Renal cortex interstitium (tissue), 11 donors: ENCODE results near the gene CCDC63. TPM values are rescaled to one million over a fixed set of nuclear protein-coding genes. Genes with fewer than 3 reads are reported as not detected.

ENCODE experiments used
- DNase-seq, 11 donors: peaks; one replicate each; pipeline ENCODE4 v3.0.0-alpha.2; 2013; ENCODE audit warnings: low read depth in 9 of 11, low spot score in 4 of 11; ENCODE audit errors: extremely low read depth in 1 of 11
- polyA plus RNA-seq, 3 donors: library from polyadenylated mRNA; unstranded; fragments of 120-200 nt; gene quantifications; one replicate each; pipeline ENCODE4 v1.2.1, GENCODE V29; 2013; ENCODE audit not compliant: insufficient read length in 3 of 3

CCDC63 gene
- polyA plus RNA-seq, 3 donors, result not detected

- no peak for DNase-seq
These were observed 23.0 kb downstream of the CCDC63 start for GRCh38 chr12:110869803-110870202.

- no peak for DNase-seq
These were observed 25.3 kb downstream of the CCDC63 start for GRCh38 chr12:110872100-110872499.

GRCh38 chr12:110874351-110874750 lies 27.6 kb downstream of the CCDC63 start:
- DNase-seq, result no peak

- no peak for DNase-seq
These were observed 28.0 kb downstream of the CCDC63 start for GRCh38 chr12:110874781-110875180.

- DNase-seq, result no peak
These were observed 33.9 kb downstream of the CCDC63 start for GRCh38 chr12:110880651-110881050.

GRCh38 chr12:110883251-110883650 lies 36.5 kb downstream of the CCDC63 start:
- no peak for DNase-seq

GRCh38 chr12:110885152-110885840 lies 38.5 kb downstream of the CCDC63 start:
- DNase-seq, result no peak

- DNase-seq, result no peak
These were observed 41.6 kb downstream of the CCDC63 start for GRCh38 chr12:110888256-110888991.

GRCh38 chr12:110889361-110889760 lies 42.6 kb downstream of the CCDC63 start:
- no peak for DNase-seq

GRCh38 chr12:110893956-110894355 lies 47.2 kb downstream of the CCDC63 start:
- no peak for DNase-seq

- DNase-seq, result no peak
These were observed 49.8 kb downstream of the CCDC63 start for GRCh38 chr12:110896559-110896958.

- DNase-seq, result no peak
These were observed 54.6 kb downstream of the CCDC63 start for GRCh38 chr12:110901401-110901800.

- DNase-seq, result no peak
These were observed 56.7 kb downstream of the CCDC63 start for GRCh38 chr12:110903511-110903910.

GRCh38 chr12:110906083-110906482 lies 59.3 kb downstream of the CCDC63 start:
- no peak for DNase-seq

GRCh38 chr12:110906516-110906915 lies 59.7 kb downstream of the CCDC63 start:
- no peak for DNase-seq

GRCh38 chr12:110906985-110907384 lies 60.2 kb downstream of the CCDC63 start:
- no peak for DNase-seq

GRCh38 chr12:110907583-110907982 lies 60.8 kb downstream of the CCDC63 start:
- DNase-seq, result no peak

- DNase-seq, result no peak
These were observed 61.8 kb downstream of the CCDC63 start for GRCh38 chr12:110908377-110909152.

GRCh38 chr12:110912263-110912662 lies 65.5 kb downstream of the CCDC63 start:
- no peak for DNase-seq
